Vagina (tissue), 2 donors: ENCODE measurements around the gene FAM181B. TPM values are rescaled to one million over a fixed set of nuclear protein-coding genes. Genes with fewer than 3 reads are reported as not detected.
"Not testable (repeated sequence)": the region's sequence is repeated elsewhere in the genome, so short reads cannot be mapped to it uniquely, and the experiment has no call there.

Experiments used
- DNase-seq, 2 donors: peaks; one replicate each; pipeline ENCODE4 v3.0.0-alpha.2; 2017; ENCODE audit errors: extremely low spot score in 2 of 2
- H3K27ac ChIP-seq: fragments of 200-600 bp; sonication (generic); one replicate; pipeline ENCODE4 v1.5.1; 2019
- H3K27me3 ChIP-seq: fragments of 200-600 bp; sonication (generic); one replicate; pipeline ENCODE4 v1.5.1; 2019
- H3K36me3 ChIP-seq, 2 donors: fragments of 200-600 bp; sonication (generic); one replicate each; pipeline ENCODE4 v1.5.1; 2017 to 2019
- H3K4me1 ChIP-seq: fragments of 200-600 bp; sonication (generic); one replicate; pipeline ENCODE4 v1.5.1; 2019
- H3K4me3 ChIP-seq, 2 donors: fragments of 200-600 bp; sonication (generic); 1 replicate in 1 of 2; 2 replicates in 1 of 2; pipeline ENCODE4 v1.5.1; 2016 to 2019
- H3K9me3 ChIP-seq: fragments of 200-600 bp; sonication (generic); one replicate; pipeline ENCODE4 v1.5.1; 2019
- CTCF ChIP-seq, 3 experiments: fragments of 450-650 bp in 2 of 3; fragments of 200-600 bp in 1 of 3; sonication (generic) in 1 of 3; IDR thresholded peaks; one replicate each; pipeline ENCODE4 v1.5.1; 2017 to 2019; ENCODE audit warnings: antibody characterized with exemption in 3 of 3, mild to moderate bottlenecking in 2 of 3, moderate library complexity in 2 of 3
- POLR2A ChIP-seq, 2 donors: fragments of 450-650 bp; IDR thresholded peaks; one replicate each; pipeline ENCODE4 v1.6.1; 2017; ENCODE audit warnings: antibody characterized with exemption in 2 of 2, mild to moderate bottlenecking in 2 of 2, moderate library complexity in 2 of 2
- POLR2AphosphoS5 ChIP-seq, 2 donors: sonication (generic); formaldehyde crosslinking; IDR thresholded peaks; one replicate each; pipeline ENCODE4 v1.9.0; 2017; ENCODE audit warnings: antibody characterized with exemption in 2 of 2, mild to moderate bottlenecking in 2 of 2, low read depth in 1 of 2; ENCODE audit not compliant: insufficient read depth in 1 of 2
- intact Hi-C: fragments of 100-400 bp; cut with DNase I; formaldehyde crosslinking; loops from one replicate; pipeline ENCODE4 v1.15.1; 2023
- total RNA-seq: library from RNA; depleted of rRNA; stranded (reverse); fragments of >200 nt; gene quantifications from one replicate; pipeline ENCODE4 v1.2.3, GENCODE V29; 2016

FAM181B gene
- total RNA-seq, 1 donor from 2014 or later: 0.49 TPM

- intact Hi-C loops: no loop called here
- no peak overlapping the region for H3K27ac ChIP-seq
- no peak overlapping the region for H3K4me3 ChIP-seq
- no peaks in the 10 kb centered on the region for H3K9me3 ChIP-seq
- TF ChIP-seq CTCF (IDR thresholded peaks at IDR 0.05): no peak
- TF ChIP-seq POLR2A (IDR thresholded peaks at IDR 0.05): no peak
- TF ChIP-seq POLR2AphosphoS5 (IDR thresholded peaks at IDR 0.05; ENCODE audit: insufficient read depth in 1 of 2, low read depth in 1 of 2): no peak
- no peaks in the 10 kb centered on the region for H3K4me1 ChIP-seq
- no peaks in the 10 kb centered on the region for H3K36me3 ChIP-seq
- DNase-seq: no peak
- no peaks in the 10 kb centered on the region for H3K27me3 ChIP-seq
Measured at GRCh38 chr11:82703796-82704195, 29.9 kb downstream of the FAM181B start.

- no peak overlapping the region for H3K27ac ChIP-seq
- H3K9me3 ChIP-seq: no peaks in the 10 kb centered on the region
- intact Hi-C loops: no loop called here
- H3K36me3 ChIP-seq: no peaks in the 10 kb centered on the region
- H3K4me3 ChIP-seq: no peak overlapping the region
- no peaks in the 10 kb centered on the region for H3K4me1 ChIP-seq
- TF ChIP-seq POLR2A (IDR thresholded peaks at IDR 0.05) (no peak), POLR2AphosphoS5 (IDR thresholded peaks at IDR 0.05; ENCODE audit: insufficient read depth in 1 of 2, low read depth in 1 of 2) (no peak), CTCF (IDR thresholded peaks at IDR 0.05) (no peak)
- peak in 1 of 2 donors; percentile 16 for DNase-seq
- H3K27me3 ChIP-seq: no peaks in the 10 kb centered on the region
Measured at GRCh38 chr11:82703226-82703625, 30.4 kb downstream of the FAM181B start.

GRCh38 chr11:82701847-82702520 lies 31.7 kb downstream of the FAM181B start:
- Histone ChIP-seq H3K4me3 (no peak overlapping the region), H3K27me3 (no peaks in the 10 kb centered on the region), H3K36me3 (no peaks in the 10 kb centered on the region), H3K9me3 (no peaks in the 10 kb centered on the region), H3K27ac (no peak overlapping the region), H3K4me1 (no peaks in the 10 kb centered on the region)
- DNase-seq: peak in 1 of 2 donors; percentile 72
- TF ChIP-seq POLR2AphosphoS5 (IDR thresholded peaks at IDR 0.05; ENCODE audit: insufficient read depth in 1 of 2, low read depth in 1 of 2): no peak
- peak in 1 of 3 experiments; percentile 24 for TF ChIP-seq CTCF (IDR thresholded peaks at IDR 0.05)
- no peak for TF ChIP-seq POLR2A (IDR thresholded peaks at IDR 0.05)
- intact Hi-C loops: no loop called here

- H3K27me3 ChIP-seq: no peaks in the 10 kb centered on the region
- DNase-seq: peak in 1 of 2 donors; percentile 79
- TF ChIP-seq CTCF (IDR thresholded peaks at IDR 0.05) (no peak), POLR2AphosphoS5 (IDR thresholded peaks at IDR 0.05; ENCODE audit: insufficient read depth in 1 of 2, low read depth in 1 of 2) (no peak), POLR2A (IDR thresholded peaks at IDR 0.05) (no peak)
- no peaks in the 10 kb centered on the region for H3K4me1 ChIP-seq
- no peaks in the 10 kb centered on the region for H3K36me3 ChIP-seq
- no peak overlapping the region for H3K4me3 ChIP-seq
- H3K9me3 ChIP-seq: no peaks in the 10 kb centered on the region
- H3K27ac ChIP-seq: no peak overlapping the region
- intact Hi-C loops: no loop called here
Measured at GRCh38 chr11:82698576-82699352, 34.9 kb downstream of the FAM181B start.

GRCh38 chr11:82692981-82693380 lies 40.7 kb downstream of the FAM181B start:
- no peak overlapping the region for H3K27ac ChIP-seq
- no peaks in the 10 kb centered on the region for H3K4me1 ChIP-seq
- no peak for DNase-seq
- no peaks in the 10 kb centered on the region for H3K36me3 ChIP-seq
- H3K27me3 ChIP-seq: no peaks in the 10 kb centered on the region
- no peaks in the 10 kb centered on the region for H3K9me3 ChIP-seq
- intact Hi-C loops: no loop called here
- no peak overlapping the region for H3K4me3 ChIP-seq
- TF ChIP-seq POLR2A (IDR thresholded peaks at IDR 0.05) (no peak), CTCF (IDR thresholded peaks at IDR 0.05) (no peak)

- intact Hi-C loops, H3K4me1 ChIP-seq, H3K27ac ChIP-seq, H3K4me3 ChIP-seq, H3K9me3 ChIP-seq, DNase-seq, H3K36me3 ChIP-seq, H3K27me3 ChIP-seq: not testable (repeated sequence)
Measured at GRCh38 chr11:82689347-82689746, 44.3 kb downstream of the FAM181B start.
